Measurements from ENCODE around the gene PTPN13.

DNA sequence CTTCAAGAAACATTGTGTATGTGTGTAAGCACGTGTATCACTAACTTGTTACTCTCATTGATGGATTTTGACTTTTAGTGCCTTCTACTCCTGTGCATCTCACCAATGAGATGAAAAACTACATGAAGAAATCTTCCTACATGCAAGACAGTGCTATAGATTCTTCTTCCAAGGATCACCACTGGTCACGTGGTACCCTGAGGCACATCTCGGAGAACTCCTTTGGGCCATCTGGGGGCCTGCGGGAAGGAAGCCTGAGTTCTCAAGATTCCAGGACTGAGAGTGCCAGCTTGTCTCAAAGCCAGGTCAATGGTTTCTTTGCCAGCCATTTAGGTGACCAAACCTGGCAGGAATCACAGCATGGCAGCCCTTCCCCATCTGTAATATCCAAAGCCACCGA lies 168.5 kb downstream of the PTPN13 start:
- TF ChIP-seq, protein P1, sequence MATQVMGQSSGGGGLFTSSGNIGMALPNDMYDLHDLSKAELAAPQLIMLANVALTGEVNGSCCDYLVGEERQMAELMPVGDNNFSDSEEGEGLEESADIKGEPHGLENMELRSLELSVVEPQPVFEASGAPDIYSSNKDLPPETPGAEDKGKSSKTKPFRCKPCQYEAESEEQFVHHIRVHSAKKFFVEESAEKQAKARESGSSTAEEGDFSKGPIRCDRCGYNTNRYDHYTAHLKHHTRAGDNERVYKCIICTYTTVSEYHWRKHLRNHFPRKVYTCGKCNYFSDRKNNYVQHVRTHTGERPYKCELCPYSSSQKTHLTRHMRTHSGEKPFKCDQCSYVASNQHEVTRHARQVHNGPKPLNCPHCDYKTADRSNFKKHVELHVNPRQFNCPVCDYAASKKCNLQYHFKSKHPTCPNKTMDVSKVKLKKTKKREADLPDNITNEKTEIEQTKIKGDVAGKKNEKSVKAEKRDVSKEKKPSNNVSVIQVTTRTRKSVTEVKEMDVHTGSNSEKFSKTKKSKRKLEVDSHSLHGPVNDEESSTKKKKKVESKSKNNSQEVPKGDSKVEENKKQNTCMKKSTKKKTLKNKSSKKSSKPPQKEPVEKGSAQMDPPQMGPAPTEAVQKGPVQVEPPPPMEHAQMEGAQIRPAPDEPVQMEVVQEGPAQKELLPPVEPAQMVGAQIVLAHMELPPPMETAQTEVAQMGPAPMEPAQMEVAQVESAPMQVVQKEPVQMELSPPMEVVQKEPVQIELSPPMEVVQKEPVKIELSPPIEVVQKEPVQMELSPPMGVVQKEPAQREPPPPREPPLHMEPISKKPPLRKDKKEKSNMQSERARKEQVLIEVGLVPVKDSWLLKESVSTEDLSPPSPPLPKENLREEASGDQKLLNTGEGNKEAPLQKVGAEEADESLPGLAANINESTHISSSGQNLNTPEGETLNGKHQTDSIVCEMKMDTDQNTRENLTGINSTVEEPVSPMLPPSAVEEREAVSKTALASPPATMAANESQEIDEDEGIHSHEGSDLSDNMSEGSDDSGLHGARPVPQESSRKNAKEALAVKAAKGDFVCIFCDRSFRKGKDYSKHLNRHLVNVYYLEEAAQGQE (IDR thresholded peaks at IDR 0.05; ENCODE audit: insufficient read depth in 1 of 2, low read depth in 2 of 2, low read length in 1 of 2) = no peak
- TF ChIP-seq, protein P2, sequence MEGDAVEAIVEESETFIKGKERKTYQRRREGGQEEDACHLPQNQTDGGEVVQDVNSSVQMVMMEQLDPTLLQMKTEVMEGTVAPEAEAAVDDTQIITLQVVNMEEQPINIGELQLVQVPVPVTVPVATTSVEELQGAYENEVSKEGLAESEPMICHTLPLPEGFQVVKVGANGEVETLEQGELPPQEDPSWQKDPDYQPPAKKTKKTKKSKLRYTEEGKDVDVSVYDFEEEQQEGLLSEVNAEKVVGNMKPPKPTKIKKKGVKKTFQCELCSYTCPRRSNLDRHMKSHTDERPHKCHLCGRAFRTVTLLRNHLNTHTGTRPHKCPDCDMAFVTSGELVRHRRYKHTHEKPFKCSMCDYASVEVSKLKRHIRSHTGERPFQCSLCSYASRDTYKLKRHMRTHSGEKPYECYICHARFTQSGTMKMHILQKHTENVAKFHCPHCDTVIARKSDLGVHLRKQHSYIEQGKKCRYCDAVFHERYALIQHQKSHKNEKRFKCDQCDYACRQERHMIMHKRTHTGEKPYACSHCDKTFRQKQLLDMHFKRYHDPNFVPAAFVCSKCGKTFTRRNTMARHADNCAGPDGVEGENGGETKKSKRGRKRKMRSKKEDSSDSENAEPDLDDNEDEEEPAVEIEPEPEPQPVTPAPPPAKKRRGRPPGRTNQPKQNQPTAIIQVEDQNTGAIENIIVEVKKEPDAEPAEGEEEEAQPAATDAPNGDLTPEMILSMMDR (IDR thresholded peaks at IDR 0.05) = no peak
- no peak for TF ChIP-seq POLR2AphosphoS5 (IDR thresholded peaks at IDR 0.05; ENCODE audit: low read depth, low read length)
- no peak for TF ChIP-seq SIN3A (IDR thresholded peaks at IDR 0.05; ENCODE audit: borderline replicate concordance, insufficient read depth, low read depth, low read length)
- no peak for TF ChIP-seq TCF7L2 (IDR thresholded peaks at IDR 0.05; ENCODE audit: low read depth, low read length)

All from Panc1 (cell line).